IPS DF 4.7 (cell line): ENCODE data around the gene ZACN.

Experiments used
- DNase-seq: peaks from one replicate; pipeline ENCODE4 v3.0.0-alpha.2; 2013; ENCODE audit warnings: low spot score; ENCODE audit errors: extremely low read depth

The ZACN gene

DNA sequence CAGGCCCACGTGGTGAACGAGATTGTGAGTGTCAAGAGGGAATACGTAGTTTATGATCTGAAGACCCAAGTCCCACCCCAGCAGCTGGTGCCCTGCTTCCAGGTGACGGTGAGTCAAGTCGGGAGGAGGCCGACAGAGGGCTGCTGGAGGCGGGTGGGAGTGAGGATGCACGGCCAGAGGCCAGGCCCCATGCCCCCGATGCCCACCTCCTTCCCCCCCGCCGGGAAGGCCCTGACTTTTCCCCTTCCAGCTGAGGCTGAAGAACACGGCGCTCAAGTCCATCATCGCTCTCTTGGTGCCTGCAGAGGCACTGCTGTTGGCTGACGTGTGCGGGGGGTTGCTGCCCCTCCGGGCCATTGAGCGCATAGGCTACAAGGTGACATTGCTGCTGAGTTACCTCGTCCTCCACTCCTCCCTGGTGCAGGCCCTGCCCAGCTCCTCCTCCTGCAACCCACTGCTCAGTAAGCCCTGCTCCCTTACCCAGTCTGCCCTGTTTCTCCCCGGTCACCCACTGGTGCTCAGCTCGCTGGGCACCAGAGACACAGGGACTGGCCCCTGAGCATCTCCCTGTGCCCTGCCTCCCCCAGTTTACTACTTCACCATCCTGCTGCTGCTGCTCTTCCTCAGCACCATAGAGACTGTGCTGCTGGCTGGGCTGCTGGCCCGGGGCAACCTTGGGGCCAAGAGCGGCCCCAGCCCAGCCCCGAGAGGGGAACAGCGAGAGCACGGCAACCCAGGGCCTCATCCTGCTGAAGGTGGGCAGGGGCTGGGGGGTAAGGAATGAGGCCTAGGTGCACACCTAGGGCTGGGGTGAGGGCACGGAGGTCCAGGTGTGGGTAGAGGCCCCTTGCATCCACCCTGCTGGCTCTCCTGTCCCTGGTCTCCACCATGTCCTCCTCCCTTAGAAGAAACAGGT lies 2.6 kb downstream of the ZACN start:
- no peak for DNase-seq

DNA sequence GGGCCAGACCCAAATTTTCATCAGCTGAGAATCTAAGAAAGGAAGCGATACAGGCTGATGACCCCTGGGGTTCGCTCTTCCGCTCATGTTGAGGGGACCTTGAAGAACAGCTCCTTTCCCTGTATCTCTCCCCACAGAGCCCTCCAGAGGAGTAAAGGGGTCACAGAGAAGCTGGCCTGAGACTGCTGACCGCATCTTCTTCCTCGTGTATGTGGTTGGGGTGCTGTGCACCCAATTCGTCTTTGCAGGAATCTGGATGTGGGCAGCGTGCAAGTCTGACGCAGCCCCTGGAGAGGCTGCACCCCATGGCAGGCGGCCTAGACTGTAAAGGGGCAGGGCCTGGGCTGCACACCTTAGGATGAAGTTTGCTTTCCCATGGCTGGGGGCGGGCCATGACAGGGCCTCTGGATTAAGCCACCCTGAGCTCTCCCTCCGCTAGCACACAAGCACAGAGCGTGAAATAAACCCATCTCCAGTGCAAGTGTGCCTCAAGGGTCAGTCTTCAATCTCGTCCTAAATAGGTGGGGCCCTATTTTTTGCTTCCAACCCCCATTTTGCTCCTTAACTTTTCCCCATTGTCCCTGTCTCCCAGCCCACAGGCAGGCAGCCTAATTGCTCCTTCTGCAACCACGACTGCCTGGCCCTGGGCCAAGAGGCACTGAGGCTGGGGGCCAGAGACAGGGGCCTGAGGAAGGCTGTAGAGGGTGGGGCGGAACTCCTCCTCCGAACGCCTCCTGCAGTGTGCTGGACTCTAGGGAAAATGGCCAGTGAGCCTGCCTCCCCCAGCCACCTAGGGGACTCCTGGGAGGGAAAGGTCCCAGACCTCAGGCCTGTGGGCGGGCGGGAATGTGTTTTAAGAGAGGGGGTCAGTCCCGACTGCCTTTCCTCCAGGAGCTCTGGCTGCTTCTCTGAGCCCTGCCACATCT lies 3.6 kb downstream of the ZACN start:
- no peak for DNase-seq

DNA sequence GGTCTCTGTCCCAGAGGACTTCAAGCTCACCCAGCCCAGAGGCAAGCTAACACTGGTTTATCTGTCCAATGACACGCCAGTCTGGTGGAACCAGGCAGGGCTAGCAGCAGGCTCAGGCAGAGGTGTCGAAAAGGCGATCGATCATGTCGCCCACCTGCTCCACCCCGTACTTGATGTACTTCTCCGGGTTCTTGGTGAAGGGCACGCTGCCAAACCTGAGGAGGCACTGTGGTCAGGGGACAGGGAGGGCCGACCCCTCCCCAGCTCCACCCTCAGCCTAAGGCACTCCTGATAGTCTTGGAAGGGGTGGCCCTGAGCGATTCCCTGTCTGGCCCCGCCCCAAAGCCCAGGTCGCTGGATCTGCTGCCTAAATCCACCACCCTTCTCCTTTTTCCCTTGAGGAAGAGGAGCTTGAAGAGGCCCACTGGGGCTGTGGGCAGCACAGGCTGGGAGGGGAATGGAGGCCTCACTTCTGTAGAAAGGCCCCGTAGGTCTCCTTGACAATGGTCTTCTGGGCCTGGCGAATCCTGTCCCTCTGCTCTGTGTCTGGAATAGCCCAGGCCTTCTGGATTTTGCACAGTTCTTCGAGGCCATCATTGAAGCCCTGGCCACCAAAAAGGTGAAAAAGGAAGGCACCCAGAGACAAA lies 4.7 kb downstream of the ZACN start:
- no peak for DNase-seq

DNA sequence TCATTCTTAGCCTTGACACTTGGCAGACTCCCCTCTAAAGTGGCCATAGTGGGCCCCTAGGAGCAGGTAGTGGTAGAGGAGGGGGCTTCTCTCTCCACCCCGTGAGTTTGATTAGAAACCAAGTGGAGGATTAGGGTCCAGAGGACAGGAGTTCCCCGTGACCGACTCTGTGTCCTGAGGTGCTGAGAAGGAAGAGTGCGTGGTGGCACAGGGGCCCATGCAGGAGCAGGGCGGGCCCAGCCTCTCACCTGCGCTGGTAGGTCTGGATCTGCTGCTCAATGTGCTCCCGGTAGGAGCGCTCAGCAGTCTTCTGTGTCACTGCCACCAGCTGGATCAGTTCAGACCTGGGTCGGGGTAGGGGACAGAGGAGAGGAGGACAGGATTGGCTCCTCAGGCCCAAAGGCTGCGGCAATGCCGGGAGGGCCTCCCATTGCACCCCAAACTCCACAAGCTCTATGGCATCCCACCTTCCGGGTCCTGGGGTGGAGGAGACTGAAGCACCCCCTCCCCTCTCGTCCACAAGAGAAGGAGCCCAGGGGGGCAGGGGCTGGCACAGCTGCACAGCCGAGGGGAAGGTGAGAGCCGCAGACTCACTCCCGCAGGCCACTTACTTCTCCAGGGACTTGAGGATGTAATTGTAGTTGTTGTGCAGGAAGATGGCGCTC lies 6.2 kb downstream of the ZACN start:
- no peak for DNase-seq

DNA sequence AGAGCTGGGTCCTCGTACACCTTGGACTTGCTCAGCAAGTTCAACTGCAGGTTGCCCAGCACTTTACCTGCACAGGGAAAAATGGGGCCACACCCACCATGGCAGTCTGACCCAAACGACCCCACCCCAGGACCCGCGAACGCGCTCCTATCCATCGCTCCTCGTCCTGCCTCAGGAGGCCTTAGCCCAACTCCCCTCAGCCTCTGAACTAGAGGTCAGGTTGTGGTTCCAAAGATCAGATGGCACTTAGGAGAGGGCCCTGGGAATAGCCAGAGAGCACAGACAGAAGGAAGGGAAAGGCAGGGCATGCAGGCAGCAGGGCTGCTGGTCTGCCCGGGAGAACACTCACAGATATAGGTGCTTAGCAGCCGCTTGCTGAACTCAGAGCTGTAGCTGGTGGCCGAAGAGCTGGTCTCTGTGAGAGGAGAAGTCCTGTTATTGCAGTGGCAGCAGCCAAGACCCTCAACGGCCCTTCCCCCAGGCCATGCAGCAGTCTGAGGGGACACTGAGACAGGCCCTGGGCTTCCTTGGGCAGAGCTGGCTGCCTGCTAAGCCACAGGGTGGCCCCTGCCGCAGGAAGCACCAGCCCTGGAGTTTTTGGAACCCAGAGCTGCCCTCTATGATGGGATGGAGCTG lies 6.9 kb downstream of the ZACN start:
- no peak for DNase-seq

DNA sequence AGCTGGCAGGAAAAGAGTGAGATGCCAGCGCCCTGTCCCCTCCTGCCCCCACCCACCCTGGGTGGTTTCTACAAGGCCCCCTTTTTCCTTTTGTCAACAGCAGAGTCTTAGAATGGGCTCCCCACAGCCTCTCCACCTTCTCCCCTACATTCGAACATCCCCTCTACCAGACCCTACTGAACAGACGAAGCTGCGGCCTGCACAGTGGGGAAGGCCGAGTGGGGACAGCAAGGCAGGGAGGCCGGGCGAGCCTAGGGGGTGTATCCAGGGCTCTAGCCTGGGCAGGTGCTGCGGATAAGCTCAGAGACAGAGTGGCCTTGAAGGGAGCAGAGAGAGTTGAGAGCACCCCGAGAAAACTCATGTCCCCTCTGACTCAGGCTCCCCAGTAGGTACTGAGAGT lies 7.4 kb downstream of the ZACN start:
- DNase-seq = no peak

DNA sequence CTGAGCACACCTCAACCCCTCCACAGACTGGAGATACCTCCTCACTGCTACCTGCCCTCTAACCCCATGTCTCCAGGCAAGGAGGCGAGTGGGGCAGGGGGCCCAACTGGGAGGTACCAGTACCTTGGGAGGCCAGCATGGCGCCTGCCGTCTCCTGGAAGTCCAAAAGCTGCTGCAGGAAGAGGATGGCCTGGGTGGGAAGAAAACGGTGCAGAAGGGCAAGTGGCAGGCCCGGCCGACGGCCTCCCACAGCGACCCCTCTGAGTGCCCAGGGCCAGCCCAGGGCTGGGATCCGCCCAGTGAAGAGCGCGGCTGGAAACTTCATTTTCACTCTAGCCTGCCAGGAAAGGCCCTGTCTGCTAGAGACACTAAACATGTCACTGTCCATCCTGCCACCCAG lies 8.5 kb downstream of the ZACN start:
- no peak for DNase-seq

DNA sequence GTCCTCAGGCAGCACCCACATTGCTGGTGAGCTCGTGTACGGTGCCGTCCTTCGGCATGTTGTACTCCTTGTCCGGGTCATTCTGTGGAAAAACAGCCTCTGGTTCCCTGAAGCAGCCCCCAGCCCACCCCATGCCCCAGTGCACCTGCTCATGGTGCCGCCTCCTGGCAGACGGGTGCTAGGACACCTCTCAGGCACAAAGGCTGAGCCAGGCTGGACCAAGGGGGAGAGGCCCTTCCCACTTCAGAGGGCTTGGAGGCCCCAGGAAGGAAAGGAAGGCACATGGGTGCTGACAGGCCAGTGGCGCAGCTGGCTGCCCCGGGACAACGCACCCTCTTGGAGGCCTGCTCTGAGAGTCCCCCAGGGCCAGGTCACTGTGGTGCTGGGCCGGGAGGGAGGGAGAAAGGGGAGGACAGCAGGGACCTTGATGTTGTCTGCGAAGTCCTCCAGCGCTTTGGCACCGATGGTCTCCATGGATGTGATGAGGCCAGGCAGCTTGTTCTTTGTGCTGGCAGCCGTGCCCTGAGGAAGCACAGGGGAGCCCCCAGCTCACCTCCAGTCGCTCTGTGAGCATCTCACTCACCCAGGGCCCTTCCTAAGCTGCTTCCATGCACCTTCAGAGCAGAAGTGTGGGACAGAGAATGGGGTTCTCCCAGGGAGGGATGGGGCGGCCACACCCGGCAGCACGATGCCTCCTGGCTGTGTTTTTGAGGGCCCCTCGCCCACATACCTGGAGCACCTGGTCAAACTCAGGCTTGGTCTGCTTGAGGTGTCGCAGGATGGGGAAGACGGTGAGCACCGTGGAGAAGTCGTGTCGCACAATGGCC lies 9.3 kb downstream of the ZACN start:
- DNase-seq = no peak

DNA sequence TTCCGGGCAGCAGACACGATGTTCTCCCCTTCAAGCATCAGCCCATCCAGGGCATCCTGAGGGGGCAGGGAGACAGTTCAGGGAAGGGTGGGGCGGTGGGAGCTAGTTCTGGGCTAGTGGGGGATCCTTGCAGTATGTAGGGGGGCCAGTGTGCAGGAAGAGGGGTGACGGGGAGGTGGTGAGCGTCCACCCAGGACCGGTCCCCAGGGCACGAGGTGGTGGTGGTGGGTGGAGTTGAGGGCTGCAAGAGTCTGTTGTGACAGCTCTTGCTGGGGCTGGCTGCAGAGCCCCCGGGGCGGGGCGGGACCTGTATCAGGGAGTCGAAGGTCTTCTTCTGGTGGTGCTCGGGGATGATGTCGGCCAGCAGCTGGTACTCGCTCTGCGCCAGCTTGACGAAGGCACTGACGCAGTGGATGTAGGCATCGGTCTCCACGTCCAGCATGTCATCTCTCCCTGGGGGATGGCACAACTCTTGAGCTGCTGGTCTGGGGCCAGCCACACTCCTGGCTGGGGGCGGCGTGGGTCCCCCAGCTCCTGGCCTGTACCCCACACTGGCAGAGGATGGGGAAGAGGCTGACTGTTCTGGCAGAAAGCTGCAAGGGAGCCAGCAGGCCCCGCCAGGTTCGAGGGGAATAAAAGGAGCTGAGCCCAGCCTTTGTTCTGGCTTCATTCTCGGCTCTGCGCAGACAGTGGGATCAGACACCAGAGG lies 10.0 kb downstream of the ZACN start:
- DNase-seq = no peak

DNA sequence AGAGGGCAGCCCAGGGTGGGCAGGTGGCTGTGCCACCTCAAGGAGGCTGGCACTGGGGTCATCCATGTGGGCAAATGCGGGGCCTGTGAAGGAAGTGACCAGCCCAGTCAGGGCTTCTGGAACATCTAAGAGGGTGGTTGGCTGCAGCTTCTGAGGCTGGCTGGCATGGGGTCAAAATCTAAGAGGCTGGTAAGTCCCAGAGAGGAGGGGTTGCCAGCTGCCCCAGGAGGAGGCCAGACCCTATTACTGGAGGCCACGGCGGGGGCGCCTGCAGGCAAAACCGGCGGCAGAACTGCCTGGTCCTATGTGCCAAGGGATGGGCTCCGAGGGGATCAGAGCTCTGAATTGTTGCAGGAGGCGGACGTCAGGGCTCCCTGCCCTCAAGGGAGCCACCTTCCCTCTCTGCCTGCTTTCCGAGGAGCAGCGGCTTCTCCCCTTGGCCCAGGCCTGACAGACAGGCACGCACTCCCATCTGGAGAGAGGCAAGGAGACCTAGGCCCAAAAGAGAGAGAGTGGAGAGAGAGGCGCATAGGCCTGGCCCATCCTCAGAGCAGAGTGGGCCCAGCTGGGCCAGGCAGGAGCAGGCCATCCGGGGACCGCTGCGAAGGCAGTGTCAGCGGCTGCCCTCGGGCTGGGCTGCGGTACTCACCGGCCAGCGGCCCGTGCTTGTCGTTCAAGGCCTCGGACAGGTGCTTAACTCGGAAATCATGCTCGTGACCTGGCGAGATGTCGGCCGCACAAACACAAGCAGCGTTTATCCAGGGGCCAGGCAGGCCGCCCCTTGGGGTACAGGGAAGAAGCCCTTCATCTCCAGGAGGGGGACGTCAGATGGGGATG lies 10.9 kb downstream of the ZACN start:
- no peak for DNase-seq

DNA sequence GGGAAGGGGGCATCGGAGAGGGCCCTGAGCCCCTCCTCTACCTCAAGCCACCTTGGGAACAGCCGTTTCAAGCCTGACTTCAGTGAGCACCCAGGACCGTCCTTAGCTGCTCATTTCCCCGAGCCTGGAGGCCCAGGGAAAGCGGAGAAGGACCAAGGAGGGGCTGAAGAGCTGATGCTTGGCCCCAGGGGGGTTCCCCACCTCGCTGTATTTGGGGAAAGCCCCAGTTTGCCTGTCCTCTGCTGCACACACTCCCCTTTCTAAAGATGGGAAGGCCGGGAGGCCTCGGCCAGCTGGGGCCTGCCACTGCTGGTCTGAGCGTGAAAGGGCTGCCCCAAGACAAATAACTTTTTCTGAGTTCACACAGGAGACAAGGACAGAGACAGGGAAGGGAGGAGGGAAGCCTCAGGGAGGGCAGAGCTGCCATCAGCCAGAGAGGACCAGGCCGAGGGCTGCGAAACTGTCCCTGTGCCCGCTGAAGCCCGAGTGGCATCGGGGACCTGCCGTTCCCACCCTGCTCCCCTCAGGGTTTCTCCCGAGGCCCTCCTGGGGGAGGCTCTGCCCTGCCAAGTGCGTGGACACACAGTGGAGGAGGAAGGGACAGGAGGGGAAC lies 11.6 kb downstream of the ZACN start:
- no peak for DNase-seq

DNA sequence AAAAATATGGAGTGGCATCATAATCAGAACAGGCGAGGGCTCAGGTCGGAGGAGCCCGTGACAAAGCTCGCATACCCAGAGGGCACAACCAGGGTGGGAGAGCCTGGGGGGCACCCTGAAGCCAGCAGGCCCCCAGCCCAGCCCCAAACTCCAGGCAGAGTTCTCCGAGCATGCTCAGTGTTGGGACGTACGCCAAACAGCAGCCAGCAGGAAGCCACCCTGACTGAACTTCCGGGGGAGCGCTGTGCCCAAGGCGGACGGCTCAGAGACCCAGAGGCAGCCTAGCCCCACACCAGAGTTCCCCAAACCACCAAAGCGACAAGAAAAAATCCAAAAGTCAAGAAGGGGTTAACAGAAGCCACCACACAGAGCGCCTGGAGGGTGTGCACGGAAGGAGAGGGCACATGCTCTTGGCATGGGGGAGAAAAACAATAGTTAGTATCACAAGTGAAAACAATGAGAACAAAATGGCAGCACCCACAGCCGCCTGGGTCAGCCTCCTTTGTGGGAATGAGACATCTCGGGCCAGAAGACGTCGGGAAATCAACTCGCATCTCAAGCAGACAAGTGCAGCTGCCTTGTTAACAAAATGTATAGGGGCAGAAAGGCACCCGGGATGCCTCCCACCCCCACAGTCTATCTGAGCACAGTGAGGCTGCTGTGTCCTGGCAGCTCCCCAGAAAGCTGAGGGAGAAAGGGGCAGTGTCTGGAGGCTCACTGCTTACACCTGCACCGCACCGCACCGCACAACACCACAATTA lies 12.7 kb downstream of the ZACN start:
- no peak for DNase-seq

DNA sequence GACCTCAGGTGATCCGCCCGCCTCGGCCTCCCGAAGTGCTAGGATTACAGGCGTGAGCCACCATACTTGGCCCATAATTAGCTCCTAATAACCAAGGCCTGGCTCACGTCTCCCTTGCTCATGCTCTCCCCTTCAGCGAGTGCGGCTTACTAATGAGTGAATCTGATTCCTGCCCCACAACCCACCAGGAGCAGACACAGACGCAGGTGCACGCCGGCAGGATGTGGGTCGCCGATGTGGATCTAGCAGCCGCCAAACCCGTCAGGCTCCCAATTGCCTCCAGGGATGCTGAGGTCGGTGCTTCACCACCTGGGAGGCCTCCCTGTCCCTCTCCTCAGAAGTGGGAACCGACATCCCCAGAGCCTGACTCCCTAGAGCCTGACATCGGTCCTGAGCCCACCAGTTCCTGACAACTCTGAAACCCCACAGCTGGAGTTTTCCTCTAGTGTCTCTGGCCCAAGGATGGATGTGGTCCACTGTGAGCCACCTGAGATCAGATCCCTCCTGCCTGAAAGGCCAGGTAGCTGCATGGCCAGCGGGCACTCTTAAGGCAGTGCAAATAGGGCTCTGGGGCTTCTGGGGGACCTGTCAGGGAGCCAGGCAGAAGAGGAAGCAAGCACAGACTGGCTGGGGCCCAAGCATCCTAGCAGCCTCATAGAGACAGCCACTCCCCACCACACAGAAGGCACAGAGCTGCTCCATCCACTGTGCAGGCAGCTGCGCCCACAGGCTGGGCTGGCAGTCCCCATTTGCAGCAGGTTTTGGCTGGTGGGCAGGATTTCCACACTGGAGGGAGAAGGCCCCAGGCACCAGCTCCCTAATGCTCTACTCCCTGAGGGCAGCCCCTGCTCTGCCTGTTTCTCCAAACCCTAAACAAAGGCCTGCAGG lies 13.8 kb downstream of the ZACN start:
- no peak for DNase-seq

DNA sequence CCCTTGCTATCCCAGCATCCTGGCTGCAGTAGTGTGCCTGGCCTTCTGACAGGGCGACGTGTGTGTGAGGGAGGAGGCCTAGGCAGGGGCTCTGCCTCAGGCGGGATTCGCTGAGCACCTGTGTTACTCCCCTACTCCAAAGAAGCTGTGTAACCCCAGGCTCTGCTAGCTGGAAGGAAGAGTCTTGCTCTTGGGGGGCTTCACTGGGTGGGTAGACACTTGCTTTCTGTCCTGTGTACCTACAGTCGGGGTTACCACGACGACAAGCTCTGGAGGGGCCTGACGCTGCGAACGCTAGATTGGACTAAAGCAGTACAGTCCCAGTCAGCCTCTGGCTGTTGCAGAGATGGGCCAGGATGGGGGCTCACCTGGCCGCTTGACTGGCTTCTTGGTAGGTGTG lies 15.1 kb downstream of the ZACN start:
- DNase-seq = no peak

DNA sequence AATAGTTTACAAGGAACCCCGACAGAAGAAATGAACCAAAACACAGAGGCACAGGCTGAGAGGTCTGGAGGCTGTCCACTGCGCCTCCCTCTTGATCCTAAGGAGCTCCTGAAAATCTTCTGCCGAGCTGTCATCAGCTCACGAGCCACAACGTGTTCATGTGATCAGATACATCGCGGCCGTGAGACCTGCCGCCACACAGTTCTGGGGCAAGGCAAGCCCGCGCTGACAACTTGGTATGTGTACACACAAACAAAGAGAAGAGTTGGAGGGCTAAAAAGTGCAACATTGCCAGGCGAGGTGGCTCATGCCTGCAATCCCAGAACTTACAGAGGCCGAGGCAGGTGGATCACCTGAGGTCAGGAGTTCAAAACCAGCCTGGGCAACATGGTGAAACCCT lies 17.0 kb downstream of the ZACN start:
- no peak for DNase-seq

DNA sequence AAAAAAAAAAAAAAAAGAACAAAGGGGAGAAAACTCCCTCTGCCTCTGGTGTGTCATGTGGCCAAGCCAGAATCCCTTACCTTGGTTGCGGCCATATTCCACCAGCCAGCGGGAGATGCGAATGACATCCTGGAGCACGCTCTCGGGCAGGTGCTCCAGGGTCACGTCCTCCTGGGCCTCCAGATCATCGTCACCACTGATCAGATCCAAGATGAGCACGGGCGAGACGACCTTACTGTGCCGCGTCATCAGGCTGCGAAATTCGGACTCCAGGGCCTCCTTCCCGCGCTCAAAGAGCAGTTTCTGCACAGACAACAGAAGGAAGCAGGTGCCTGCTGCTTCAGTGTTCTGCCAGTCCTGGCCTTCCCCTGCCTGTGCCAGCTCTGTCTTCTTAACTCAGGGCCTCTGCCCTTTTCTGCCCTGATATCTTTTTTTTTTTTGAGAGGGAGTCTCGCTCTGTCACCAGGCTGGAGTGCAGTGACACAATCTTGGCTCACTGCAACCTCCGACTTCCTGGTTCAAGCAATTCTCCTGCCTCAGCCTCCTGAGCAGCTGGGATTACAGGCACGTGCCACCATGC lies 18.8 kb downstream of the ZACN start:
- DNase-seq = no peak
